ENCODE data around the gene ZNF526.
A peak's percentile ranks its signal among the peaks of the same experiment; 100 is the strongest.

The ZNF526 gene

DNA sequence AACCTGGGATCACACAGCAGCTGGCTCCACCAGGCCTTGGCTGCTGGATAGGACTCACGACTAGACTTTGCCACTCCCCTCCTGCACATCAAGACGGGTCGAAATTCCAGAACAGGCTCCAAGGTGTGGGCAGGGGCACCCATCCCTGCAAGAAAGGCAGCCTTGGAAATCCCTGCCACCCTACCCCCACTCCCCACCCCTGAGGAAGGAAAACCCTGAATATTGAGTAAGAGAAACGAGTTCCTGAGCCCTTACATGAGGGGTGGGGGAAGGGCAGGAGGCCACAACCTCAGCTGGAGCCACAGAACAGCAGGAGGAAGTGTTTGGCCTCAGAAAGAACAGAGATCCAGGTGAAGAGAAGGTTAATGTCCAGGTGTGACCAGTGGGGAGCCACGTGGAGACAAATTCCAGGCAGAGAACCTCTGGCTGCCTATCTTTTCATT, 22.7 kb upstream of the ZNF526 start:
- DNase-seq = no peak

DNA sequence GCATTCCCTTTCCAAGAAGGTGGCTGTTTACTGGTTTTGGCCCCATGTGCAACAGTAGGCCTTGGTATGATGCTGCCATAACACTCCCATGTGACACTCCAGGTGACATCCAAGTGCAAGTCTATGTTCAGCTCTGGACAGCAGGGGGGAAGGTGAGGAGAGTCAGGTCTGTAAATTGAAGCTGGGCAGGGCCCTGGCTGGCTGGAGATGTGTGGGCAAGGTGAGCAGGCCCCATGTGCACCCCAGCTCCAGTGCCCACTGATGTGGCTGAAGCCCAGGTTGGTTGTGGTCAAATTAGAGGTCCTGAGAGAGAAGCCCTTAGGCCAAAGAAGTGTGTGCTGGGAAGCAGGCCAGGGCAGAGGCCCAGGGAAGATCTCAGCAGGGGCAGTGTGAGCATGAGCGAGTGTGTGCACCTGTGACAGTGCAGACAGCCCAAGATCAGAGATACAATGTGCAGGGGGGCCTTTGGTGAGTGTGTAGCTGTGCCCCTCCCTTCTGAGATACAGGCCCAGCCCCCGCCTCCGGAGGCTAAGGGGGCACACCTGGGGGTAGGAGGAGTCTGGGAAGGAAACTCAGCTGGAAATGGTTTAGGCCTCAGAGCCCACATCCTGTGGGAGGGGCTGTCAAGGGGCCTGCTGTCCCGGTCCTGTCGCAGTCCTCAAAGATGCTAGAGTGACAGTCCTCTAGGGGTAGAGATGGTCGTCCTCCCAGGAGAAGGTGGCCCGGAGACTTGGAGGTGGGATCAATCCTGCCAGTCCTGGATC, 21.3 kb upstream of the ZNF526 start:
- DNase-seq = no peak

DNA sequence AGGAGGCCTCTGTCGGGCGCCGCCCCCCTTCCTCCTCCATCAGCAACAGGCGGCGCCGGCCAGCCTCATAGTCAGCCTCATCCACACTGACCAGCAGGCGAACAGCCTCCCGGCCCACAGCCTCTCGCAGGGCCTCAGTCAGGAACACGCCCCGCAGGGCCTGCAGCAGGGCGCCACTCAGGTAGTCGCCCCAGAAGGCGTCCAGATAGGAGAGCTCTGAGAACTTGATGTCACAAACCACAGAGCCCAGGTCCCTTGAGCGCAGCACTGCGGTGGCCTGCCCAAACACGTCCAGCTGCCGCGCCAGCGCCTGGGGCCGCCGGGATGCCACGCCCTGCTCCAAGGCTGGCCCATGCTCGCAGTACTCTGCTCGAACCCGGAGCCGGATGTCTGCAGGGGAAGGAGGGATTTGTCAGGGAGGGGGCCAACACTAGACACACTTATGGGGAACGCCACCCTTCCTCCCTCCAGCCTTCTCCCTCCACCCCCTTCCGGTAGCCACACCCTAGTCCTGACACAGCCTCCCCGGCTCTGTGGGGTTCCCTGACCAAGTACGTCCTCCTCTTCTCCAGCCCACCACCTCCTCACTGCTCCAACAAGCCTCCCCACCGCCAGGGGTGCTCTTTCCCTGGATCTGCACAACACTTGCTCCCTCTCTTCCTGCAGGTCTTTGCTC, 20.5 kb upstream of the ZNF526 start:
- DNase-seq = no peak

DNA sequence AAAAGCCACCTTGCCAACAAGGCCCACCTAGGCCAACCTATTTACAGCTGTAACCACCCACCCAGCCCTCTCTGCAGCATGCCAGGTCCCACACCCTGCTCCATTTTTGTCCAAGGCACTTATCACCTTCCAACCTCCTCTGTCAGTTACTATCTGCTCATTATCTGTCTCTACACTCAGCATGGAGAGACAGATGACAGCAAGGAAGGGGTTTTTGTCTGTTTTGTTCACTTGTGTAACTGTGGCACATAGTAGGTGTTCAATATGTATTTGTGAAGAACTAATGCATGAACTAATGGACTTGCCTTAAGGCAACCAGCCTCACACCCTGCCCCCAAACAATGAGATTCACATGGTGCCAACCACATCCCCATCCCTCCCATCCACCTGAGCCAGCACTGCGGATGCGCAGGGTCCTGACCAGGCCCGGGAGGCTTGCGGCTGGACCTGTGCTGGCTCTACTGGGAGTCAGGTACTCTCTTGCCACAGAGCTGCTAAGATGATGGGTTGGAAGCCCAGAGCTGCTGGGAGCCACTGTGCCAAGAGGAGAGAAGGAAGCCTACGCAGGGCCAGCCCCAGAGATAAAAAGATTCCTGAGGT, 19.9 kb upstream of the ZNF526 start:
- no peak for DNase-seq

DNA sequence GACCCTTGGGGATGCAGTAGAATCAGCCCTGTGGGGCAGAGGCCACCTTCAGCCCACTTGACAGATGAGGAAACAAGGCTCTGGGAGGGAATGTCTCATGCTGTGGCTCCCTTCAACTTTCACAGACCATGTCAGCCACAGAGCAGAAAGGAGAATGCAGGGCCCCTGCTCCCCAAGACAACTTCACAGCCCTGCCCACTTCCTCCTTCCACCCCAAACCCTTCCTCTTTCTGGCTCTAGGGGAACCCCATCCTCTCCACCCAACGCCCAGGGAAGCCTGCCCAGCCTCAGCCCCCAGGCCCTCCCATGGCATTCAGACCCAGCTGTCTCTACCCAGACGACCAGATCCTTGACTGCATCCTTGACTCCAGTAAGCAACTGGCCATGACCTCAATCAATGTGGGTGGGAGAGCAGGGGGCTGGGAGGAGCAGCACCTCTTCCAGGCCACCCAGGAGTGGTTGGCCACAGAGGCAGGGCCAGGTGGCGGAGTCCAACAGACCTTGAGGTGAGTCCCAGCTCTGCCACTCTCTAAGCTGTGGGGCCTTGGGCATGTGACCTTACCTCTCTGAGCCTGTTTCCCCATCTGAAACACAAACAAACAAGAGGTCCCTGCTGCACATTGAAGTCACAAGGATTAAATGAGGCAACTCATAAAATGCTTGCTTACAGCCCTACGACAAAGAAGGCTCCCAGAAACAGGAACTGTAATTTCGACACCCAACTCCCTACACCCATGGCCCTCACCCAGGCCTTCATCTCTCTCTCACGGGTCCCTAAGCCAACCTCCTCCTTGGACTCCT, 18.4 kb upstream of the ZNF526 start:
- DNase-seq = no peak

DNA sequence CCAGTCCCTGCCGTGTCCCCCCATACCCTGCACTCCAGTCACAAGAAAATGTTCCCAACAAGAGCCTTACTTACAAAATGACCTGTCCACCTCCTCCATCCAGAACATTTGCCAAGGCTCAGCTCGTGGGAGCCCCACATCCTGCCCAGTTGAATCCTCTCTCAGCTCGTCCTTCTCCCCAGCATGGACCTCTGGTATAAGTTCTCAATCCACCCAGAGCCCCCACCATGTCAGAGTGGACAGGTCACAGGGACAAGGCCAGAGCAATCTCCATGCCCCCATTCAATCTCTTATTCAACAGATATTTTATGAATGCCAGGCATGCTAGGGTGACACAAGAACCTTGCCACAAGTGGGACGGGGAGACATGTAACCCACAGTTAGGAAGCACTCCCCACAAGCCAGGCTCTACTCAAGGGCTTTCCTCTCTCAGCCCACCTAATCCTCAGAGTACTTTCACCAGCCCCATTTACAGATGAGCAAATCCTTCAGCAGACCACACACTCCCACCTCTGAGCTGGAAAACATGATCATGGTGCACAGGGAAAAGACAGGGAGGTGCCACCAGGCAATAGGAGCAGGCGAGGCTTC, 17.7 kb upstream of the ZNF526 start:
- DNase-seq = no peak

DNA sequence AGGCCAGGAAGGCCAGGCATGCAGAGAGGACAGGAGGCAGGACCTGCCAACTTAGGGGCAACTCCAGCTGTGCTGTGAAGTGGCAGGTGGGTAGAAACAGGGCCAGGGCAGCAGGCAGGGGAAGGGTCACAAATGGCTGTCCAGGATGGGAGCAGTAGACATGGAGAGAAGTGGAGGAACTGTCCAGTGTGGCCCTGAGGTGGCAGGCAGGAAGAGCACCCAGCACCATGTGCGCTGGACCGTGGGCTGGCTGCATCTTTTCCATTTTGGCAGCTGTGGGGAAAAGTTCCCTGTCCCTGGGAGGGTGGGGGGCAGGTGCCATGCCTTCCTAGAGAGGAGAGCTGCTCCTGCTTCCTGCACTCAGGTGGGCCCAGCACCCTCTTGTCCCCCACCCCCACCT, 16.4 kb upstream of the ZNF526 start:
- DNase-seq = no peak

DNA sequence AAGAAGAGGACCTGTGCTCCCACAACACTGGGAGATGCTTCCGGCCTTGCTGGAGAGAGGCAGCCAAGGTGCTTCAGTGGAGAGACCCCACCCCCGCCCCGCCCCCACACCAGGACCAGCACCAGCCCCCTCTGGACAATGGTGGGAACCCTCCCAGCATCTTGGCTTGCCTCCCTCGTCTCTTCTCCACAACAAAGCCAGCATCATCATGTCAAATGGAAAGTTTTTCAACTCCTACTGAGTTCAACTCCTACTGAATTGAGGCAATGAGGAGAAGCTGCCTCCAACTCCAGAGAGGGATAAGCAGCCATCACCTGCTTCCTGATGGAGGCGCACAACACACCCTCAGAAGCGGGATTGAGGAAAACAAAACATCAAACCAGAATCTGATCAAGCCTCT, 15.4 kb upstream of the ZNF526 start:
- no peak for DNase-seq

DNA sequence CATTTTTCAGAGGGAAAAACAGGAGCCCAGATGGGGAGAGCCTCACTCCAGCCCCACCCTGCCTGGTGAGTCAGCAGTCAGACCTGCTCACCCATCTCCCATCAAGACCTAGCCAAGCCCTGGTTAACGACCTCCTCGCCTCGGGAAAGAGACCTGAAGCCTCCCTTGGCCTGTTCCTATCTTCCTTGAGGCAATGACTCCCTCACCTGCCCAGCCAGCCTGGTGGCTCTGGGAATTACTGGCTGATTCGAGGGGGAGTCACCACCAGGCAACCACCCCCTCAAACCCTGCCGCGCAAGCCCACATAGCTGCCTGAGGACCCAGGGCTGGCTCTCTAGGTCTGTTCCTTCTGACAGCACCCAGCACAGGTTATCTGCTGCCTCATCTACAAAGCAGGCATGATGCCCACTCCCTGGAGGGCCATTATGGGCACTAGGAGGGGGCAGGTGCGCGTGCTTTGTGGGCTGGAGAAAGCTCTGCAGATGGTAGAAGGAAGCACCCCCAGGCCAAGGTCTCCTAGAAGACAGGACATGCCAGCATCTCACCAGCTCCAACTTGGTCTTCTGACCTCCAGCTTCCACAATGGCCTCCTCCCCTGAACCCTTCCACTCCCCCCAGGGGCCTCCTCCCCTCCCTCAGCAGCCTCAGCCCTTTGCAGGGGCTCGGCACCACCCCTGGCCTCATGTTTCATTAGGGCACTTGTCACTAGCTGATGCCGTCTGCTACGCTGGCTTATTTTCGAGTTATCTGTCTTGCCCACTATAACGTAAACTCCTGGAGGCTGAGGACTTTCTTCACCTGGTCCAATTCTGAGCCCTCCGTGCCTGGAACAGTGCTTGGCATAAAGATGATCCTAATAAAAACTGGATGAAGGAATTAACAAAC, 13.0 kb upstream of the ZNF526 start:
- DNase-seq = no peak

DNA sequence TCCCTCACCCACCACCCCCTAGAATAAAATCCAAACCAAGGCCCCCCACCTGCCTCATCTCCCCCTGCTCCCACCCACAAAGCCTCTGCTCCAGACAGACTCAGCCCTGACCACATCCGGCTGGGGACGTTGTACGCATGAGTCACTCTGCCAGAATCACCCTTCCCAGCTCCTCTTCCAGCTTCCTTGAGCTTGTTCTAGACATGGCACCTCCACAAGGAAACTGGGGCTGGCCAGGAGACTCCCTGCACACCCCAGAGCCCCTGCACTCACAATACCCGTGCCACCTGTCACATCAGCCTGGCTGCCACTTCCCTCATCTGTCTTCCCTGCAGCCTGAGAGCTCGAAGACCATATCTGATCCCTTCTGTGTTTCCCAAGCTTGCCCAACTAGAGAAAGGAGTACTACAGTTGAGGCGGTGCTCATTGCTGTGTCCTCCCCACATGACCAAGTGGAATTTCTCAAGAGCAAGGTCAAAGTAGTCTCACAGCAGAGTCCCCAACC, 12.3 kb upstream of the ZNF526 start:
- DNase-seq = no peak

DNA sequence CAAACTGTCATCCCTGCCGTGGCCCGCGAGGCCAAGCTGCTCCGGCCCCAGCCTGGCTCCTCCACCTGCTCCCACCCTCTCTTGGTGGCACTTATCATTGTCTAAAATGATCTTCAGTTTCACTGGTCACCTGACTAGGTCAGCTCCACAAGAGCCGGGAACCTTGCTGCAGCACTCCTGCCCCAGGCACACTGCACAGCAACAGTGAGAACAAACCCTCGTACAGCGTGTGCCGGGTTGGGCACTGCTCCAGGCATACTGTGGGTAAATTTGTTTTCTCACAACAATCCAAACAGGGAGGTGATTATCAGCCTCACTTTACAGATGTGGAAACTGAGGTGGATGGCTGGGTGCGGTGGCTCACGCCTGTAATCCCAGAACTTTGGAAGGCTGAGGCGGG, 11.5 kb upstream of the ZNF526 start:
- DNase-seq = no peak

DNA sequence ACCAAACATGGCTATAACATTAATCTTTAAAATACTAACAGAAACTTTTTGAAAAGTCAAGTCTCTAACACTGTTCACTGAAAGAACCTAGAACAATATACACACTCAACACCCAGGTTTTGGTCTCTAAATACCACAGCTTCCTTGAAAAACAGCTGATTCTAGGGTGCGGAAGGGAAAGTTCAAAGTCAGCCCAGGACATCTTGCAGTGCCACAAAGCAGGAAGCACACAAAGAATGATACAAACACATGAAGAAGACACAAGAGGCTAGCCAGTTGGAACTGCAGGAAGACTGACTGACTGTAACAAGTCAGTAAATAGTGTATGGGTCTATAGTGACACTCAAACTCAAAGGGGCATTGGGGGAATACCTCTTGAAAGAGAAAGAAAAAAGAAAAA, 7.2 kb upstream of the ZNF526 start:
- DNase-seq = no peak

DNA sequence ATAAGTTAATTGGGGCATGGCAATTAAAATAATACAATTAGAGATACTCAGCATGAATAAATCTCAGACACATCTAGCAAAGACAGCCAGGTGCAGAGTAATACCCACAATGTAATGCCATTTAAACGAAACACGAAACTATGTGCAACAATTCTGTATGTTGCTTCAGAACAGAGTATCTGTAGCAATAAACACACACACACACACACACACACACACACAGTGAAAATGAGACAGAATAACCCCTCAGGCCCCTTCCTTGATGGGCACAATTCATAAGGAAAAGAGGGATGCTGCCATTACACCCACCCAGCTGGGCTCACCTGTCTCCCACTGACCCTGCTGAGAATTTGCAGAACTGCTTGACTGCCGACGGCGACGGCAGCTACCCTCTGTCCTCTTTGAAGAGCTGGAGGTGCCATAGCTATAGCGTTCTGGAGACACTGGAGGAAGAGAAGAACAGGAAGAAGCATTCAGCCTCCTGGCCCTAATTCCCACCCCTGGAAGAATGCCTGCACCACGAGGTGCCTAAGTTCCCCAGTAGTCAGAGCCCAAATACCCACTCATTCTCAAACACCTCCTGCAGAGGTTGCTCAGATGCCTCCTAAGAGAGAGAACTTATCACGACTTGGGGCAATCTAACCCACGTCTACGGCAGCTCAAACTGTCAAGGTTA, 5.2 kb upstream of the ZNF526 start:
- DNase-seq = no peak

DNA sequence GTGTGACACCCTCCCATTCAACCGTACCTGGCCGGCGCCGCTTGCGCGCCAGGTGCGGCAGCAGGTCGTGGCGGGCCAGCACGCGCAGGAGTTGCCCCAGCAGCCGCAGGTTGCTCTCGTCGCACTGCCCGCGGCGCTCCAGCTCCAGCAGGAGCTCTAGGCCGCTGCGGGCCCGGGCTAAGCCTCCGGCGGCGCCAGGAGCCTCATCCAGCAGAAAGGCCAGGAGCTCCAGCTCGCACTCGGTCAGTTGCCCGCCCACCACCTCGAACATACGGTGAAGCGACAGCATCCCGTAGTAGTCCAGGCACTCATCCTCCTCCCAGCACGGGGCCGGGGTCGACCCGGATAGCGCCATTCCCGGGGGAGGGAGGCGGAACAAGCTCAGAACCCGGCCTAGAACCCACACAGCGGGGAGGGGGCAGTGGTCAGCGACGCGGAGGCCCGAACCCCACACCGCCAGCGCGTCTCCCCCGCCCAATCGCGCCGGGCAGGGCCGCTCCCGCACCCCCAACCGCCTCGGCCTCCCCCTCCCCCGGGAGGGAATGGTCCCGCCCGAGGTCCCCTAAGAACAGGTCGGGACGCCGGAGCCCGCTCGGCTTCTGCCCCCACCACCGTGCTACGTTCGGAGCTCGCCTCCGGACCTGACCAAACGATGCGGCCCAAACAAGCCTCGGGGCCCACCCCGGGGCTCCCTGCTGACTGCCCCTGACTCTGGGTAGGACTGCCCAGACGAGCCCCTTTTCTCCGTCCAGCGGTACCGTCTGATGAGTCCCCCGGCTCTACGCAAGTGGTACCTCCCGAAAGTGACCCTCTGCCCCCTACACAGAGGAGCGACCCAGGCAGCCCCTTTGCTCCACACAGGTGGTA, 3.2 kb upstream of the ZNF526 start:
- peak; percentile 70 for DNase-seq

DNA sequence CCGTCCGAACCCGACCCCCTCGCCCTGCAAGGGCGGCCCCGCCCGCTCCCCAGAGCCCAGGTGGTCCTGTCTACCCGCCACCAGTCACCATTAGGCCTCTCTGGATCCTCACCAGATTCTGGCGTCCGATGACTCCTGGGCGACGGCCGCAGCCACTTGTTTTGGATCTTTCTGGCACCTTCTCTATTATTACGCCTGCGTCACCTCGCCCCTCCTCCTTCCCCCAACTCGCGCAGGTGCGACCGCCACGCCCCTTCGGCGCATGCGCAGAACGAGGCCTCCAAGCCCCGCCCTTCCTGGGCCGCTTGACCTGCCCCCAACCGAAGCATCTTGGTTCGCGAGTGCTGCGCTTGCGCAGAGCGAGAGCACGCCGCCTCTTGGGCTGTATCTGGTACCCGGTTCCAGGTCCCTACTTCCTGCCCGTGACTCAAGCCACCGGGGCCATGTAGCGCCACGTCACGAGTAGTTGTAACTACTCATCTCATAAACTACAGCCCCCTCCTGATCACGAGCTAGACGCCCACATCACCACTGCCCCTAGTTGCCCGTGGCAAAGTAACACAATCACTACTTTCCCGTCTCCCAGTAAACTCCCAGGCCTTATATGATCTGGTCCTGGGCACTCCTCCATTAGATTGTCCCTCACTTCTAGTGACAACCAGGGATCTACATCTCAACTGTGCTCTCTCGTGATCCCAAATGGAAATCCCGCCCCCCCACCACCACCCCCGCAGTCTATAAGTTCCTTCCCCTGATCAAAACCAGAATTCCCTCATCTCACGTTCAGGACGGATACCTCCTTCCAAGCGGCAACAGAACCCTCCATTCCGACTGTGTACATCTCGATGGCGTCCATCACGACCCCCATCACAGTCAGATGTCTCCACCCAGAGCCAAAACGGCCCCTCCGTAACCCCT, 2.3 kb upstream of the ZNF526 start, which contains the start of gene DEDD2:
TSS of gene DEDD2 (minus strand) at position 158 of the 918 bp plus-strand sequence. CDS start 670 bp downstream, outside the sequence.
- peak; percentile 98 for DNase-seq

DNA sequence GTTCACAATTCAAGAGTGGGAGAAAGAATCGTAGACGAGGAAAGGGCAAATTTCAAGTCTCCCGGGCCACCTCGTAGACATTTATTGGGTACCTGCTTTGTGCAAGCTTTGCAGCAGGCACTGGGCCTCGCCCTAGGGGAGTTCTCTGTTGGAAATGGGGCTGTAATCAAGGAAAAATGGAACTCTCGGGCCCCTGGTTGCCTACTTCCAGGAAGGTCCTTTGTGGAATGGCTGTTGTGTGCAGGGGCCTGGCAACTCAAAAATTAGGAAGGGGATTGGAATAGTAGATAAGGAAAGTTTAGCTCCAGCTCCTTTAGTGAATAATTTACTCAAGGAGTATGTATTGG, 612 bp downstream of the ZNF526 start:
- DNase-seq = no peak

DNA sequence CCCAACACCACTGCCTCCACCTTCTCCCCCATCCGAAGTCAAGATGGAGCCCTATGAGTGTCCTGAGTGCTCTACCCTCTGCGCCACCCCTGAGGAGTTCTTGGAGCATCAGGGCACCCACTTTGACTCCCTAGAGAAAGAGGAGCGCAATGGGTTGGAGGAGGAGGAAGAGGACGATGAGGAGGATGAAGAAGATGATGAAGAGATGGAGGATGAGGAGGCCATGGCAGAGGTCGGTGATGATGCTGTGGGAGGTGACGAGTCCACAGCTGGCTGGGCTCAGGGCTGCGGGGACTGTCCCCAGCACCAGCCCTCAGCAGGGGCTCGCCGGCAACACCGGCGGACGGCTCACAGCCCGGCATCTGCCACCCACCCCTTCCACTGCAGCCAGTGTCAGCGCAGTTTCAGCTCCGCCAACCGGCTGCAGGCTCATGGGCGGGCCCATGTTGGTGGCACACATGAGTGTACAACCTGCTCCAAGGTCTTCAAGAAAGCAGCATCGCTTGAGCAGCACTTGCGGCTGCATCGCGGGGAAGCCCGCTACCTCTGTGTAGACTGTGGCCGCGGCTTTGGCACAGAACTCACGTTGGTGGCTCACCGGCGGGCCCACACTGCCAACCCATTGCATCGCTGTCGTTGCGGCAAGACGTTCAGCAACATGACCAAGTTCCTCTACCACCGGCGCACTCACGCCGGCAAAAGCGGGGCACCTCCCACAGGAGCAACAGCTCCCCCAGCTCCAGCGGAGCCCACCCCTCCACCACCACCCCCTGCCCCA, 5.0 kb downstream of the ZNF526 start:
- no peak for DNase-seq

DNA sequence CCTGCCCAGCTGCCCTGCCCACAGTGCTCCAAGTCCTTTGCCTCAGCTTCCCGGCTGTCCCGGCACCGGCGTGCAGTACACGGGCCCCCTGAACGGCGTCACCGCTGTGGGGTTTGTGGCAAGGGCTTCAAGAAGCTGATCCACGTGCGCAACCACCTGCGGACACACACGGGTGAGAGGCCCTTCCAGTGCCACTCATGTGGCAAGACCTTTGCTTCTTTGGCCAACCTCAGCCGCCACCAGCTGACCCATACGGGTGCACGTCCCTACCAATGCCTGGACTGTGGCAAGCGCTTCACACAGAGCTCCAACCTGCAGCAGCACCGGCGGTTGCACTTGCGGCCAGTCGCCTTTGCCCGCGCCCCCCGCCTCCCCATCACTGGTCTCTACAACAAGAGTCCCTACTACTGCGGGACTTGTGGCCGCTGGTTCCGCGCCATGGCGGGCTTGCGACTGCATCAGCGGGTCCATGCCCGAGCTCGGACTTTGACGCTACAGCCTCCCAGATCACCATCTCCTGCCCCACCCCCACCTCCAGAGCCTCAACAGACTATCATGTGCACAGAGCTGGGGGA, 5.7 kb downstream of the ZNF526 start:
- no peak for DNase-seq

Measured in retina (tissue), 1 donor.